Gastrocnemius medialis (tissue), 4 donors: Measurements from ENCODE around the gene CCDC12.

ENCODE experiments used
- CTCF ChIP-seq, 5 experiments: fragments of 450-650 bp in 3 of 5; fragments of 200-600 bp in 2 of 5; sonication (generic) in 2 of 5; IDR thresholded peaks in 4 of 5; conservative IDR thresholded peaks in 1 of 5; 1 replicate in 4 of 5; 2 replicates in 1 of 5; pipeline ENCODE4 v1.5.1; 2016 to 2019; ENCODE audit warnings: antibody characterized with exemption in 5 of 5, mild to moderate bottlenecking in 3 of 5, moderate library complexity in 3 of 5
- POLR2A ChIP-seq, 2 donors: fragments of 450-650 bp; IDR thresholded peaks; one replicate each; pipeline ENCODE4 v1.6.1; 2017; ENCODE audit warnings: antibody characterized with exemption in 2 of 2, mild to moderate bottlenecking in 2 of 2, moderate library complexity in 2 of 2

- no peak for TF ChIP-seq POLR2A (IDR thresholded peaks at IDR 0.05)
- no peak for TF ChIP-seq CTCF (IDR thresholded peaks at IDR 0.05 in 4 of 5, conservative IDR thresholded peaks at IDR 0.05 in 1 of 5)
Measured at GRCh38 chr3:46910166-46910760, 66.3 kb downstream of the CCDC12 start.
